ENCODE results near the gene EPN2. TPM values are rescaled to one million over a fixed set of nuclear protein-coding genes. Genes with fewer than 3 reads are reported as not detected.

EPN2 gene
- total and polyA plus RNA-seq, 10 of the 15 experiments (the other 5 are each of a cell fraction or from before 2014, with no cell fraction given), result 0.26 to 8.4 (median 4.7) TPM

DNA sequence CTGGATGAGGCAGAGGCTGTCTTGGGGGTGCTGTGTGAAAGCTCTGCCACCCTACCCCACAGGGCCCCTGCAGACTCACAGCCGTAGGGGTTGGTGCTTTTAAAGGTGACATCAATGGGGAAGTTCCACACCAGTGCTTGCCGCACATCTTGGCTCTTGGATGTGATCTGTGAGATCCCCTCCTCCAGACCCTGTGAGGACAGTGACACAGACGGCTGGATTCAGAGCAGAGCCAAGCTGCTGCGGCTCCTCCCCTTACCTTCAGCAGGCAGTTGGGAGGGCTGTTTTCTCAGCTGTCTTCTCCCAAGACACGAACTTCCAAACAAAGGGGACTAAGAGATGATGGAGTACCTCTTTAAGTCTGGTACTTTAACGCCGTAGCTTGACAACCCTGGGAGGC lies 120.6 kb downstream of the EPN2 start:
- Histone ChIP-seq H3K36me3 (ENCODE audit: control insufficient read depth in 2 of 2, insufficient read depth in 2 of 2, low read length in 1 of 2) (no peaks in the 10 kb centered on the region), H3K9me3 (replicated peaks; ENCODE audit: control insufficient read depth, insufficient read depth, low read length) (no peaks in the 10 kb centered on the region), H3K27me3 (replicated peaks in 1 of 2; ENCODE audit: control insufficient read depth in 2 of 2, insufficient read depth in 2 of 2, low read length in 1 of 2) (no peaks in the 10 kb centered on the region; a peak in 1 of 4 replicates), H3K4me1 (ENCODE audit: control insufficient read depth, insufficient read depth, low read length) (peaks cover 7% of the 10 kb centered on the region), H3K27ac (ENCODE audit: control insufficient read depth, insufficient read depth) (no peak overlapping the region), H3K4me3 (no peak overlapping the region), H4K20me1 (ENCODE audit: control insufficient read depth, insufficient read depth) (no peaks in the 10 kb centered on the region), H3K4me2 (ENCODE audit: control insufficient read depth, insufficient read depth) (no peak overlapping the region), H3K79me2 (ENCODE audit: control insufficient read depth, insufficient read depth, low read length) (no peaks in the 10 kb centered on the region), H2AFZ (ENCODE audit: control insufficient read depth, low read depth, low read length) (no peak overlapping the region), H3K9ac (ENCODE audit: control insufficient read depth, insufficient read depth, low read length) (no peak overlapping the region)
- ChIA-PET SMC1A (ENCODE audit: uncharacterized antibody, unreplicated experiment) (interaction anchor here (1.6 kb wide), 1 partner anchor 28 kb away, joined by 3 read pairs; no protein-coding TSS in a partner anchor), RAD21 (ENCODE audit: unreplicated experiment) (no interaction called here), POLR2A (no interaction called here), CTCF (no interaction called here)
- TF ChIP-seq MEF2B (IDR thresholded peaks at IDR 0.05; ENCODE audit: partially characterized antibody, poor library complexity, severe bottlenecking), result no peak
- no peak for TF ChIP-seq TCF3 (IDR thresholded peaks at IDR 0.05; ENCODE audit: borderline replicate concordance, insufficient read depth, low read depth, low read length)
- TF ChIP-seq BMI1 (IDR thresholded peaks at IDR 0.05; ENCODE audit: borderline replicate concordance), result no peak
- TF ChIP-seq ZNF24 (IDR thresholded peaks at IDR 0.05), result no peak
- no peak for TF ChIP-seq SP1 (IDR thresholded peaks at IDR 0.05; ENCODE audit: low read depth, low read length)
- TF ChIP-seq TCF7 (IDR thresholded peaks at IDR 0.05; ENCODE audit: borderline replicate concordance), result no peak
- TF ChIP-seq SMAD1 (IDR thresholded peaks at IDR 0.05; ENCODE audit: low read depth, partially characterized antibody), result no peak
- no peak for TF ChIP-seq CHD2 (IDR thresholded peaks at IDR 0.05; ENCODE audit: borderline replicate concordance, low read depth, low read length)
- no peak for TF ChIP-seq NFYB (IDR thresholded peaks at IDR 0.05; ENCODE audit: insufficient read depth, low read depth, low read length)
- no peak for TF ChIP-seq ESRRA (IDR thresholded peaks at IDR 0.05; ENCODE audit: low read length)
- no peak for TF ChIP-seq YY1 (IDR thresholded peaks at IDR 0.05; ENCODE audit: low read depth, low read length)
- no peak for TF ChIP-seq FOXK2 (IDR thresholded peaks at IDR 0.05)
- no TSS peak for BruUV-seq (replicated peaks)
- no peak for DNase-seq (ENCODE audit: low read depth, low spot score)
- WGBS (ENCODE audit: insufficient coverage, insufficient replicate concordance, low lambda C conversion rate, missing lambda C conversion rate), result 69% methylated on average over 7 of the region's 7 CpGs
- no peak for FAIRE-seq
- ATAC-seq, result no peak
- in situ Hi-C loops (cut with MboI), result no loop called here
- intact Hi-C loops (cut with micrococcal nuclease; ENCODE audit: unreplicated experiment), result no loop called here

Data from GM12878 (cell line).